Heart left ventricle (tissue), 13 donors: ENCODE measurements around the gene PNPLA2.

Source experiments
- POLR2A ChIP-seq, 2 donors: fragments of 450-650 bp; IDR thresholded peaks; one replicate each; pipeline ENCODE4 v1.6.1; 2017; ENCODE audit warnings: antibody characterized with exemption in 2 of 2, mild to moderate bottlenecking in 2 of 2, moderate library complexity in 2 of 2
- TF ChIP-seq, protein P1 (sequence below), 12 donors: fragments of 200-600 bp; sonication (generic) in 4 of 12; IDR thresholded peaks; one replicate each; pipeline versions ENCODE4 v1.5.0 to v1.8.0; 2018 to 2022; ENCODE audit warnings: antibody characterized with exemption in 12 of 12, mild to moderate bottlenecking in 5 of 12
- donor health status: ischemic (EF 13 %, LVEDD 7.1; RV severe dilation, severe dysfunction).
- donor health status: DM: no; HTN: yes; CAD: no.
- donor health status: DM: no; HTN: no; CAD: no.
- donor health status: ischemic (EF 25% LVEDD 6.9; RV normal size, moderate dysfunction).
- donor health status: ischemic (EF 25% LVEDD 5.7; RV mildly dilated, moderate dysfunction).
- donor health status: ischemic (EF 35%, LVEDD 5.7; RV mildly dilated, moderate dysfunction).
- donor health status: nonischemic (EF 11% LVEDD 7.7; RV severe dilation, severe dysfunction).
- donor health status: DM: yes; HTN: yes; CAD: no.
- donor health status: PGD.
- donor health status: ischemic (EF 29% LVEDD 5.4; RV normal size, mild dysfunction).
- donor health status: nonischemic (EF 23%, LVEDD 6.1; RV moderate dilation, normal function).

DNA sequence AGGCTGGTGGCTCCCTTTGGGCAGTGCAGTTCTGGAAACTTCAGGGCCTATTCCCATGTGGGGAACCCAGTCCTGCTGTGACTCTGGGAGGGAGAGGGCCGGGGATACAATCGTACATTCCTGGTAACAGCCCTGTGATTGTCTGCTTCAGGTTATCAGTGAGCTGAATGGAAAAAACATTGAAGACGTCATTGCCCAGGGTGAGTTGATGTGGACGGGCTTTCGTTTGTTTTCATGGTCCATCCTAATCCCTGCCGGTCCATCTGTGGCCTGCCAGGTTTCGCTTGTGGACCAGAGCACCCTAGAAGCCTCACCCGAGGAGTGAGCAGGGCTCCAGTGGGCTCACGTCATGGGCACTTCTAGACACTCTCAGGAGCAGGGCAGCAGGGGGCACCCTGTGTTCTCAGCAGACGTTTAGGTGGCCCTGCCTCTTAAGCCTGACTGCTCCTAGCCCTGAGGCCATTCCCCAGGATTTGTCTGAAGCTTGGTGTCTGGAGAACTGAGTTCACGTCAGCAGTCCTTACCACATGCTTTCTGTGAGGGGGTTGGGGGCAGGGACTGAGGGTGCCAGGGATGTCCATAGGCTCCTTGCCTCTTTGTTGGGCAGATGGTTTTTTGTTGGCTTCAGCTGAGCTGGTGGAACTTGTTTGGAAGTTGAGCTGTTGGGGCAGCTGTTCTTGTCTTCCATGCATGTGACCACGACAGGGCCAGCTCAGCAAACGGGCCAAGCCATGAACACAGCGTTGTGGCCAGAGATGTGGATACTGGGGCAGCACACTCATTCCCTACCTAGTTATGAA lies 7.1 kb upstream of the PNPLA2 start:
- TF ChIP-seq, protein P1, sequence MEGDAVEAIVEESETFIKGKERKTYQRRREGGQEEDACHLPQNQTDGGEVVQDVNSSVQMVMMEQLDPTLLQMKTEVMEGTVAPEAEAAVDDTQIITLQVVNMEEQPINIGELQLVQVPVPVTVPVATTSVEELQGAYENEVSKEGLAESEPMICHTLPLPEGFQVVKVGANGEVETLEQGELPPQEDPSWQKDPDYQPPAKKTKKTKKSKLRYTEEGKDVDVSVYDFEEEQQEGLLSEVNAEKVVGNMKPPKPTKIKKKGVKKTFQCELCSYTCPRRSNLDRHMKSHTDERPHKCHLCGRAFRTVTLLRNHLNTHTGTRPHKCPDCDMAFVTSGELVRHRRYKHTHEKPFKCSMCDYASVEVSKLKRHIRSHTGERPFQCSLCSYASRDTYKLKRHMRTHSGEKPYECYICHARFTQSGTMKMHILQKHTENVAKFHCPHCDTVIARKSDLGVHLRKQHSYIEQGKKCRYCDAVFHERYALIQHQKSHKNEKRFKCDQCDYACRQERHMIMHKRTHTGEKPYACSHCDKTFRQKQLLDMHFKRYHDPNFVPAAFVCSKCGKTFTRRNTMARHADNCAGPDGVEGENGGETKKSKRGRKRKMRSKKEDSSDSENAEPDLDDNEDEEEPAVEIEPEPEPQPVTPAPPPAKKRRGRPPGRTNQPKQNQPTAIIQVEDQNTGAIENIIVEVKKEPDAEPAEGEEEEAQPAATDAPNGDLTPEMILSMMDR (IDR thresholded peaks at IDR 0.05), result peak in 1 of 12 donors; percentile 15
- TF ChIP-seq POLR2A (IDR thresholded peaks at IDR 0.05), result no peak
